A549 (cell line): ENCODE data around the gene LAT. TPM values are rescaled to one million over a fixed set of nuclear protein-coding genes. Genes with fewer than 3 reads are reported as not detected.

Source experiments
- ATAC-seq, 2 experiments: fragments of 200-7000 bp in 1 of 2; fragments of >200 bp in 1 of 2; cut with Nextera tagmentation in 1 of 2; cut with Tn5 transposase in 1 of 2; 3 replicates each; pipeline versions ENCODE4 v1.8.0 to v1.9.1; 2018 to 2020; ENCODE audit warnings: mild to moderate bottlenecking in 1 of 2, moderate library complexity in 1 of 2
- CTCF ChIA-PET: fragments of 300-600 bp; sonication (Branson Sonifier 250); formaldehyde crosslinking; extraction: SDS; loops from one replicate; lab custom pipeline; 2021; ENCODE audit warnings: antibody characterized with exemption, inconsistent platforms; lab: Yijun Ruan, JAX
- POLR2A ChIA-PET: fragments of 350-600 bp; formaldehyde crosslinking; extraction: SDS; loops from one replicate; lab custom pipeline; 2021; ENCODE audit warnings: antibody characterized with exemption, inconsistent platforms; lab: Yijun Ruan, JAX
- DNase-seq, 2 experiments: peaks; one replicate each; pipeline versions ENCODE4 v3.0.0 to v3.0.0-alpha.2; 2011 to 2016; ENCODE audit warnings: low read depth in 1 of 2, low spot score in 1 of 2
- FAIRE-seq: peaks from 2 replicates; lab custom pipeline; 2011; peaks lifted over from hg19 to GRCh38; lab: Jason Lieb, UNC
- H3K27ac ChIP-seq, 2 experiments: fragments of >200 bp; sonication (Bioruptor Twin); formaldehyde crosslinking; 3 replicates each; pipeline ENCODE4 v1.5.1; 2016 to 2017
- H3K4me1 ChIP-seq: fragments of >200 bp; sonication (Bioruptor Twin); formaldehyde crosslinking; 3 replicates; pipeline ENCODE4 v1.6.1; 2016
- H3K4me2 ChIP-seq: fragments of >200 bp; sonication (Bioruptor Twin); formaldehyde crosslinking; 3 replicates; pipeline ENCODE4 v1.6.1; 2016
- H3K4me3 ChIP-seq: fragments of >200 bp; sonication (Bioruptor Twin); formaldehyde crosslinking; 3 replicates; pipeline ENCODE4 v1.5.1; 2016
- H3K9me3 ChIP-seq: fragments of >200 bp; sonication (Bioruptor Twin); formaldehyde crosslinking; 3 replicates; pipeline ENCODE4 v1.6.1; 2016
- BHLHE40 ChIP-seq: IDR thresholded peaks from 2 replicates; pipeline ENCODE4 v1.6.1; 2012; ENCODE audit warnings: low read depth, low read length, inconsistent platforms
- CEBPB ChIP-seq, 2 experiments: fragments of >200 bp in 1 of 2; sonication (Bioruptor Twin) in 1 of 2; formaldehyde crosslinking in 1 of 2; IDR thresholded peaks; 2 replicates each; pipeline ENCODE4 v1.6.1; 2012 to 2016
- CHD2 ChIP-seq: fragments of 150-350 bp; IDR thresholded peaks from 2 replicates; pipeline ENCODE4 v1.6.1; 2014; ENCODE audit warnings: low read length; ENCODE audit not compliant: partially characterized antibody
- EP300 ChIP-seq, 2 experiments: fragments of >200 bp; sonication (Bioruptor Twin); formaldehyde crosslinking; IDR thresholded peaks; 2 replicates in 1 of 2; 3 replicates in 1 of 2; pipeline ENCODE4 v1.6.1; 2016 to 2017
- FOSL2 ChIP-seq, 2 experiments: fragments of 450-650 bp in 1 of 2; fragments of >200 bp in 1 of 2; sonication (Bioruptor Twin) in 1 of 2; formaldehyde crosslinking; IDR thresholded peaks; 2 replicates each; pipeline versions ENCODE4 v1.5.0 to v1.6.1; 2016 to 2020; ENCODE audit warnings: mild to moderate bottlenecking in 1 of 2, moderate library complexity in 1 of 2
- GATA3 ChIP-seq: IDR thresholded peaks from 2 replicates; pipeline ENCODE4 v1.6.1; 2012; ENCODE audit warnings: borderline replicate concordance
- HEYL ChIP-seq: fragments of 250-450 bp; sonication (Bioruptor Pico); IDR thresholded peaks from 2 replicates; pipeline ENCODE4 v1.8.0; 2021; ENCODE audit warnings: mild to moderate bottlenecking, moderate library complexity
- HMGXB4 ChIP-seq: fragments of 250-450 bp; sonication (Bioruptor Pico); IDR thresholded peaks from 2 replicates; pipeline ENCODE4 v1.5.0; 2021; ENCODE audit warnings: mild to moderate bottlenecking, moderate library complexity, borderline replicate concordance
- HOXA7 ChIP-seq: fragments of 250-450 bp; sonication (Bioruptor Pico); IDR thresholded peaks from 2 replicates; pipeline ENCODE4 v1.5.0; 2020; ENCODE audit warnings: mild to moderate bottlenecking, moderate library complexity
- HOXB13 ChIP-seq: fragments of 250-450 bp; sonication (Bioruptor Pico); IDR thresholded peaks from 2 replicates; pipeline ENCODE4 v1.5.0; 2020; ENCODE audit warnings: low read depth, mild to moderate bottlenecking, moderate library complexity
- MAZ ChIP-seq: fragments of 150-350 bp; IDR thresholded peaks from 2 replicates; pipeline ENCODE4 v1.6.1; 2014; ENCODE audit warnings: antibody characterized with exemption, low read depth, low read length, borderline replicate concordance
- MYC ChIP-seq: IDR thresholded peaks from 2 replicates; pipeline ENCODE4 v1.6.1; 2012; ENCODE audit warnings: mild to moderate bottlenecking, inconsistent platforms, low read length, improper control_type of control experiment, borderline replicate concordance
- NR3C1 ChIP-seq: fragments of >200 bp; sonication (Bioruptor Twin); formaldehyde crosslinking; IDR thresholded peaks from 3 replicates; pipeline ENCODE4 v1.6.1; 2017
- SREBF2 ChIP-seq: fragments of 450-650 bp; IDR thresholded peaks from 2 replicates; pipeline ENCODE4 v1.6.1; 2014; ENCODE audit warnings: mild to moderate bottlenecking, moderate library complexity
- ZFP36 ChIP-seq: fragments of 450-650 bp; IDR thresholded peaks from 2 replicates; pipeline ENCODE4 v1.6.1; 2014; ENCODE audit warnings: borderline replicate concordance; ENCODE audit not compliant: partially characterized antibody
- ZSCAN20 ChIP-seq: fragments of 250-450 bp; sonication (Bioruptor Pico); IDR thresholded peaks from 2 replicates; pipeline ENCODE4 v1.8.0; 2022; ENCODE audit warnings: mild to moderate bottlenecking, moderate library complexity
- WGBS: methylation state at CpG from one replicate; pipeline ENCODE4 v1.1.6; 2017; ENCODE audit errors: missing lambda C conversion rate; 5-methylcytosine and 5-hydroxymethylcytosine counted together
- polyA plus RNA-seq, 4 experiments: library from polyadenylated mRNA; depleted of rRNA in 3 of 4; stranded (reverse); fragments of >200 nt; fragmentation: RNase III in 1 of 4; extraction: RNeasy Plus Mini Kit Qiagen cat#74134 plus additional on column Dnase treatment in 1 of 4; gene quantifications; 2 replicates in 3 of 4; 3 replicates in 1 of 4; pipeline ENCODE4 v1.2.3, GENCODE V29; 2011 to 2017

Gene LAT
- polyA plus RNA-seq, 2 of the 4 experiments (the other 2 are of a cell fraction), result 0.85 to 3.3 TPM

GRCh38 chr16:29012913-29013553, 28.2 kb downstream of the LAT start (continued):
- TF ChIP-seq HOXA7 (CRISPR knock-in tag) (no peak), MAZ (no peak), MYC (no peak)

- TF ChIP-seq CHD2 (no peak), NR3C1 (no peak), BHLHE40 (no peak), HEYL (CRISPR knock-in tag) (no peak), ZFP36 (no peak), HMGXB4 (CRISPR knock-in tag) (no peak), SREBF2 (no peak), EP300 (IDR thresholded peaks at IDR 0.05) (no peak)
- no peak overlapping the region for H3K4me3 ChIP-seq
- H3K27ac ChIP-seq, result no peak overlapping the region
- no peak for DNase-seq
- H3K4me1 ChIP-seq, result no peaks in the 10 kb centered on the region
- H3K4me2 ChIP-seq, result no peak overlapping the region
- ChIA-PET CTCF (interaction anchor here (1.3 to 1.7 kb wide), 2 partner anchors 35 to 36 kb away, joined by 3 to 4 read pairs; no protein-coding TSS in a partner anchor), POLR2A (no interaction called here)
- no peak for ATAC-seq
- no peaks in the 10 kb centered on the region for H3K9me3 ChIP-seq
- FAIRE-seq, result no peak
- whole genome bisulfite sequencing, result 95% methylated on average over 3 of the region's 3 CpGs
These were observed 29.8 kb downstream of the LAT start for GRCh38 chr16:29014561-29015069.

- no peak overlapping the region for H3K4me3 ChIP-seq
- CTCF ChIA-PET, result interaction anchor here (0.6 kb wide), 1 partner anchor 67 kb away, joined by 6 read pairs; no protein-coding TSS in a partner anchor
- no peak overlapping the region for H3K27ac ChIP-seq
- TF ChIP-seq CEBPB (IDR thresholded peaks at IDR 0.05) (peak in 1 of 2 experiments; percentile 7; a peak in 1 of 4 replicates), ZSCAN20 (CRISPR knock-in tag) (no peak), ZFP36 (no peak), HMGXB4 (CRISPR knock-in tag) (no peak)
- H3K4me1 ChIP-seq, result peaks cover 8% of the 10 kb centered on the region; the same call in 1 of the 3 replicates
- ATAC-seq (no peak), DNase-seq (no peak), FAIRE-seq (no peak)
- WGBS, result 82% methylated on average over 5 of the region's 5 CpGs
- H3K4me2 ChIP-seq, result no peak overlapping the region
- no peaks in the 10 kb centered on the region for H3K9me3 ChIP-seq
- POLR2A ChIA-PET, result no interaction called here
These were observed 37.3 kb downstream of the LAT start for GRCh38 chr16:29022196-29022595.

GRCh38 chr16:29023279-29024277, 38.7 kb downstream of the LAT start:
- Histone ChIP-seq H3K27ac (peak overlapping the region in 1 of 2 experiments; percentile 31; a peak in 1 of 6 replicates), H3K4me2 (0 out of 3 replicates have a peak overlapping the region, but pooled peaks have one; percentile 2), H3K4me1 (peaks cover 10% of the 10 kb centered on the region), H3K9me3 (no peaks in the 10 kb centered on the region), H3K4me3 (no peak overlapping the region)
- ChIA-PET CTCF (interaction anchor here (2.1 kb wide), 1 partner anchor 12 kb away, joined by 6 read pairs; no protein-coding TSS in a partner anchor), POLR2A (no interaction called here)
- TF ChIP-seq EP300 (IDR thresholded peaks at IDR 0.05), result no peak
- no peak for TF ChIP-seq GATA3
- no peak for TF ChIP-seq HOXB13 (CRISPR knock-in tag)
- no peak for TF ChIP-seq FOSL2 (IDR thresholded peaks at IDR 0.05)
- 0 out of 2 replicates have a peak, but pooled peaks have one; percentile 44 for TF ChIP-seq FOSL2 (CRISPR knock-in tag; IDR thresholded peaks at IDR 0.05)
- TF ChIP-seq ZSCAN20 (CRISPR knock-in tag), result no peak
- no peak for FAIRE-seq
- 69% methylated on average over 15 of the region's 15 CpGs for WGBS
- ATAC-seq, result peak in 1 of 2 experiments; percentile 51; a peak in 2 of 6 replicates
- no peak for DNase-seq
